Endodermal cell (in vitro differentiated cells): ENCODE results near the gene SCAMP3. TPM values are rescaled to one million over a fixed set of nuclear protein-coding genes. Genes with fewer than 3 reads are reported as not detected.

Experiments
- DNase-seq: peaks from one replicate; pipeline ENCODE4 v3.0.0-alpha.2; 2017
- H3K27ac ChIP-seq: 2 replicates; pipeline ENCODE4 v1.5.1; 2013; ENCODE audit warnings: mild to moderate bottlenecking, low read depth, low read length, moderate library complexity
- H3K27me3 ChIP-seq: 2 replicates; pipeline ENCODE4 v1.6.1; 2013; ENCODE audit warnings: mild to moderate bottlenecking, low read length, moderate library complexity; ENCODE audit not compliant: insufficient read depth, control insufficient read depth, poor library complexity, severe bottlenecking
- H3K36me3 ChIP-seq: 2 replicates; pipeline ENCODE4 v1.7.0; 2013; ENCODE audit warnings: mild to moderate bottlenecking, low read length, moderate library complexity; ENCODE audit not compliant: control insufficient read depth, insufficient read depth
- H3K4me1 ChIP-seq: one replicate; pipeline ENCODE4 v1.7.0; 2013; ENCODE audit warnings: low read length; ENCODE audit not compliant: control insufficient read depth, insufficient read depth
- H3K4me3 ChIP-seq: 2 replicates; pipeline ENCODE4 v1.5.1; 2013; ENCODE audit warnings: mild to moderate bottlenecking, low read length, moderate library complexity
- H3K9ac ChIP-seq: 2 replicates; pipeline ENCODE4 v1.6.1; 2013; ENCODE audit warnings: mild to moderate bottlenecking, low read length, moderate library complexity; ENCODE audit not compliant: poor library complexity, severe bottlenecking; ENCODE audit errors: extremely low read depth
- H3K9me3 ChIP-seq: 2 replicates; pipeline ENCODE4 v1.6.1; 2013; ENCODE audit warnings: mild to moderate bottlenecking, low read length, moderate library complexity; ENCODE audit not compliant: control insufficient read depth
- H3K27ac Mint-ChIP-seq: 2 replicates; pipeline ENCODE4 v1.8.0; 2020; ENCODE audit warnings: mixed read lengths
- H3K27me3 Mint-ChIP-seq: 2 replicates; pipeline ENCODE4 v1.8.0; 2021; ENCODE audit warnings: mild to moderate bottlenecking, mixed read lengths; ENCODE audit not compliant: insufficient read depth
- H3K36me3 Mint-ChIP-seq: 2 replicates; pipeline ENCODE4 v1.8.0; 2020; ENCODE audit warnings: low read depth, mixed read lengths
- H3K4me1 Mint-ChIP-seq: 2 replicates; pipeline ENCODE4 v1.8.0; 2020; ENCODE audit warnings: mixed read lengths
- H3K4me3 Mint-ChIP-seq: 2 replicates; pipeline ENCODE4 v1.8.0; 2020; ENCODE audit warnings: mild to moderate bottlenecking, moderate library complexity, mixed read lengths
- H3K9me3 Mint-ChIP-seq: 2 replicates; pipeline ENCODE4 v1.8.0; 2020; ENCODE audit warnings: mild to moderate bottlenecking, mixed read lengths
- CTCF ChIP-seq: fragments of 200-600 bp; sonication (generic); conservative IDR thresholded peaks from 2 replicates; pipeline ENCODE4 v1.5.0; 2021; ENCODE audit warnings: antibody characterized with exemption, mild to moderate bottlenecking
- WGBS, 2 experiments: methylation state at CpG; one replicate each; pipeline versions ENCODE4 v1.1.5 to v1.1.7; 2013; ENCODE audit warnings: missing lambda C conversion rate in 2 of 2, mixed read lengths in 1 of 2; ENCODE audit not compliant: insufficient coverage in 1 of 2, insufficient read length in 1 of 2; 5-methylcytosine and 5-hydroxymethylcytosine counted together
- total RNA-seq, 2 donors: library from RNA; stranded (reverse); fragmentation: NEBNext Ultra II Directional in 1 of 2; extraction: Animal tissue kit (Norgen Biotek cat#: 25700) in 1 of 2; gene quantifications; 2 replicates in 1 of 2; 3 replicates in 1 of 2; pipeline ENCODE4 v1.2.1, GENCODE V29; 2021

The SCAMP3 gene
- total RNA-seq, 2 donors from 2014 or later, result 56.1 TPM

- H3K27ac ChIP-seq, result no peak overlapping the region
These were observed 51.7 kb downstream of the SCAMP3 start for GRCh38 chr1:155210314-155211104.

GRCh38 chr1:155209312-155209721 lies 52.8 kb downstream of the SCAMP3 start:
- Histone ChIP-seq H3K4me1 (peaks cover 5% of the 10 kb centered on the region), H3K9me3 (no peaks in the 10 kb centered on the region), H3K4me3 (peak overlapping the region; percentile 93), H3K36me3 (peaks cover 9% of the 10 kb centered on the region), H3K9ac (peak overlapping the region; percentile 99), H3K27me3 (no peaks in the 10 kb centered on the region), H3K27ac (peak overlapping the region; percentile 99)
- peaks cover 24% of the 10 kb centered on the region for H3K4me1 Mint-ChIP-seq
- WGBS, 2 experiments, result 4 to 5% methylated on average over 11 to 13 of the region's 13 CpGs
- H3K4me3 Mint-ChIP-seq, result peak overlapping the region; percentile 89
- H3K27ac Mint-ChIP-seq, result peak overlapping the region; percentile 95
- DNase-seq, result no peak
- TF ChIP-seq CTCF, result no peak
- no peaks in the 10 kb centered on the region for H3K9me3 Mint-ChIP-seq
- H3K36me3 Mint-ChIP-seq, result peaks cover 9% of the 10 kb centered on the region
- peaks cover 1% of the 10 kb centered on the region for H3K27me3 Mint-ChIP-seq

More at GRCh38 chr1:155210314-155211104, 51.7 kb downstream of the SCAMP3 start:
- Histone ChIP-seq H3K4me3 (peak overlapping the region; percentile 93), H3K9ac (no peak overlapping the region), H3K9me3 (no peaks in the 10 kb centered on the region), H3K27me3 (no peaks in the 10 kb centered on the region), H3K4me1 (peaks cover 5% of the 10 kb centered on the region), H3K36me3 (peaks cover 9% of the 10 kb centered on the region)
- 88 to 94% methylated on average over 2 to 4 of the region's 4 CpGs for WGBS, 2 experiments
- peaks cover 10% of the 10 kb centered on the region for H3K36me3 Mint-ChIP-seq
- H3K4me1 Mint-ChIP-seq, result peaks cover 24% of the 10 kb centered on the region
- no peak for DNase-seq
- no peaks in the 10 kb centered on the region for H3K27me3 Mint-ChIP-seq
- no peaks in the 10 kb centered on the region for H3K9me3 Mint-ChIP-seq
- H3K4me3 Mint-ChIP-seq, result peak overlapping the region; percentile 89
- TF ChIP-seq CTCF, result no peak
- H3K27ac Mint-ChIP-seq, result no peak overlapping the region

- H3K27ac ChIP-seq, result peak within 1 kb of the TSS; percentile 99
- Mint-ChIP-seq H3K27ac (peak within 1 kb of the TSS; percentile 95), H3K4me3 (peak within 1 kb of the TSS; percentile 89), H3K36me3 (peaks cover 9% of the 10 kb centered on the region), H3K9me3 (no peaks in the 10 kb centered on the region), H3K27me3 (peaks cover 1% of the 10 kb centered on the region), H3K4me1 (peaks cover 24% of the 10 kb centered on the region)
- peak; percentile 95 for DNase-seq
- no peaks in the 10 kb centered on the region for H3K27me3 ChIP-seq
- H3K4me1 ChIP-seq, result peaks cover 5% of the 10 kb centered on the region
- peak within 1 kb of the TSS; percentile 93 for H3K4me3 ChIP-seq
- no peaks in the 10 kb centered on the region for H3K9me3 ChIP-seq
- H3K36me3 ChIP-seq, result peaks cover 9% of the 10 kb centered on the region
- WGBS, 2 experiments, result 0 to 1% methylated on average over 22 to 64 of the region's 64 CpGs
- H3K9ac ChIP-seq, result peak within 1 kb of the TSS; percentile 99
- TF ChIP-seq CTCF, result no peak
These were observed 53.4 kb downstream of the SCAMP3 start, which contains the start of gene MTX1 for GRCh38 chr1:155208541-155209311. Gene MTX1 (plus strand): TSS chr1:155208695. CDS start chr1:155208805, 110 bp downstream.
